Activated CD4-positive, alpha-beta T cell treated with anti-CD3 and anti-CD28 coated beads, Interleukin-2, amount 10 ng/mL, durations not matched to agents 7 days and 5 days (primary cell): ENCODE data around the gene PGAM5. TPM values are rescaled to one million over a fixed set of nuclear protein-coding genes. Genes with fewer than 3 reads are reported as not detected.

Source experiments
- CTCF ChIA-PET: fragments of 350-600 bp; sonication (Branson Sonifier 250); formaldehyde crosslinking; loops from one replicate; lab custom pipeline; 2021; ENCODE audit warnings: antibody characterized with exemption; lab: Charles Lee
- POLR2A ChIA-PET: fragments of 350-600 bp; sonication (Branson Sonifier 250); formaldehyde crosslinking; loops from one replicate; lab custom pipeline; 2021; ENCODE audit warnings: antibody characterized with exemption; lab: Charles Lee
- DNase-seq: peaks from one replicate; pipeline ENCODE4 v3.0.0-alpha.2; 2020
- H3K27ac Mint-ChIP-seq: one replicate; pipeline ENCODE4 v1.8.0; 2021; ENCODE audit warnings: mild to moderate bottlenecking, moderate library complexity, mixed read lengths
- H3K27me3 Mint-ChIP-seq: one replicate; pipeline ENCODE4 v1.8.0; 2021; ENCODE audit warnings: mixed read lengths
- H3K36me3 Mint-ChIP-seq: one replicate; pipeline ENCODE4 v1.8.0; 2021; ENCODE audit warnings: low read depth, mixed read lengths
- H3K4me1 Mint-ChIP-seq: one replicate; pipeline ENCODE4 v1.8.0; 2021; ENCODE audit warnings: mixed read lengths
- H3K4me3 Mint-ChIP-seq: one replicate; pipeline ENCODE4 v1.8.0; 2021; ENCODE audit warnings: mild to moderate bottlenecking, moderate library complexity, mixed read lengths
- H3K9me3 Mint-ChIP-seq: one replicate; pipeline ENCODE4 v1.8.0; 2021; ENCODE audit warnings: mixed read lengths
- total RNA-seq, 2 experiments: library from RNA; stranded (reverse); gene quantifications; one replicate each; pipeline ENCODE4 v1.2.3, GENCODE V29; 2021

The PGAM5 gene
- total RNA-seq, 2 experiments from 2014 or later, result 46.4 to 48.7 TPM

DNA sequence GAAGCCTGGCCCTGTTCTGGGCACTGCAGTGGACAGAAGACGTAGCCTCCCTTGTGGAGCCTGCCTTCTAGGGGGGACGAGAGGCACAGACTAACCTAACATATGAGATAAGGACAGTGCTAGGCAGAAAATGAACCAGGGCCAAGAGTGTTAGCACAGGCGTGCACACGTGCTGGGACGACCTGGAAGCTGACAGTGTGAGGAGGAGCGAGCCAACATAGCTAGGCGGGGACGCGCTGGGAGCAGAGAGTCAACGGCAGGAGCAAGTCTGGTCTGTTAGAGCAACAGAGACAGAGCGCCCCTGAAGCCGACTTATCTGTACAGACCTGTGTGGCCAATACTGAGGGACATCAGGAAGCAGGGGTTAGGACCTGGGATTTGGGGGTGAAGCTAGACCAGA, 15.2 kb upstream of the PGAM5 start:
- CTCF ChIA-PET, result interaction anchor here (0.8 kb wide), 1 partner anchor 16 kb away, joined by 3 read pairs; no protein-coding TSS in a partner anchor

DNA sequence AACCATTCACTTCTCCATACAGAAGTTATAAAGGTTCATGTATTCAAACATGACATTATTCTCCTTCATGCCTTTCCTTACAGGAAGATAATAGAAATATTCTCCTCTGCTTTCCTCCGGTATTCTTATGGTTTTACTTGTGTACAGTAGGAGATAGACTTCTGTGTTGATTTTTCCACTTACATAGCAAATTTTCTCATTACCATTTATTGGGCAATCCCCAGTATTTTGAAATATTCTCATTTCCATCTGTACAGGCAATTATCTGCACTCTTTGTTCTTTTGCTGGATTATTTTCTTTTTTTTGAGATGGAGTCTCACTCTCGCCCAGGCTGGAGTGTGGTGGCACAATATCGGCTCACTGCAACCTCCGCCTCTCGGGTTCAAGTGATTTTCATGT, 12.3 kb upstream of the PGAM5 start:
- CTCF ChIA-PET, result interaction anchor here (0.7 kb wide), 1 partner anchor 17 kb away, joined by 4 read pairs; no protein-coding TSS in a partner anchor
- no peak for DNase-seq
- Mint-ChIP-seq H3K4me3 (no peak overlapping the region), H3K4me1 (peaks cover 3% of the 10 kb centered on the region), H3K27ac (no peak overlapping the region), H3K9me3 (no peaks in the 10 kb centered on the region), H3K27me3 (no peaks in the 10 kb centered on the region), H3K36me3 (peaks cover 36% of the 10 kb centered on the region)
- POLR2A ChIA-PET, result no interaction called here

More for the DNA sequence above, 15.2 kb upstream of the PGAM5 start:
- Mint-ChIP-seq H3K36me3 (peaks cover 41% of the 10 kb centered on the region), H3K27me3 (no peaks in the 10 kb centered on the region), H3K4me3 (no peak overlapping the region), H3K27ac (no peak overlapping the region), H3K4me1 (peaks cover 2% of the 10 kb centered on the region), H3K9me3 (peaks cover 3% of the 10 kb centered on the region)
- no peak for DNase-seq
- POLR2A ChIA-PET, result no interaction called here

DNA sequence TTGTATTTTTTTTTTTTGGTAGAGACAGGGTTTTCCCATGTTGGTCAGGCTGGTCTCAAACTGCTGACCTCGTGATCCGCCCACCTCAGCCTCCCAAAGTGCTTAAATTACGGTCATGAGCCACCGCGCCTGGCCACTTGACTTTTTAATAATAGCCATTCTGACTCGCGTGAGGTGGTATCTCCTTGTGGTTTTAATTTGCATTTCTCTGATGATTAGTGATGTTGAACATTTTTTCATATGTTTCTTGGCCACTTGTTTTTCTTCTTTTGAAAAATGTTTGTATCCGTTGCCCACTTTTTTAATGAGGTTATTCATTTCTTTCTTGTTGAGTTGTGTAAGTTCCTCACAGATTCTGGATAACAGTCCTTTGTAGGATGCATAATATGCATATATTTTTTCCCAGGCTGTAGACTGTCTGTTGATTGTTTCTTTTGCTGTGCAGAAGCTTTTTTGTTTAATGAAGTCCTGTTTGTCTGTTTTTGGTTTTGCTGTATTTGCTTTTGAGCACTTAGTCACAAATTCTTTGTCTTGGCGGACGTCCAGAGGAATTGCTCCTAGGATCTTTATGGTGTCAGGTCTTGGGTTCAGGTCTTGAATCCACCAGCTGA, 10.3 kb upstream of the PGAM5 start:
- POLR2A ChIA-PET, result no interaction called here
- H3K36me3 Mint-ChIP-seq, result peaks cover 47% of the 10 kb centered on the region

DNA sequence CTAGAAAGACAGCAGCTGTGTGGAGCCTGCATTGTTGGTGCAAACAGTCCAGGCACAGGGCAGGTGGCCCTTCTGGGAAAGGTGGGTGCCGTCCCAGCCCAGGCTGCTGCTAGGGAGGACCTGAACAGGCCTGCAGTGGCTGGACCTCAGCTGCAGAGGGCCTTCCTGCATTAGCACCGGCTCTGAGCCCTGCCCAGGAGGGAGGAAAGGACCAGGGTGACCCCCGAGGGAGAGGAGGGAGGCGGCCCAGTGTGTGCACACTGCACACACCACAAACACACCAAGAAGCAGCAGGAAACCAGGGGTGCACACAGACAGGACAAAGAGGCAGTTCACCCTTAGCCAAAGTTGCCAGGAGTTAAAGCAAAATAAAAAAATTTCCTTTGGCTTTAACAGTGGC, 8.0 kb upstream of the PGAM5 start:
- no peak for DNase-seq
- peaks cover 45% of the 10 kb centered on the region for H3K36me3 Mint-ChIP-seq
- CTCF ChIA-PET, result interaction anchor here (1.5 kb wide), 1 partner anchor 11 kb away, joined by 5 read pairs; no protein-coding TSS in a partner anchor
- H3K4me1 Mint-ChIP-seq, result peaks cover 6% of the 10 kb centered on the region
- no peak overlapping the region for H3K4me3 Mint-ChIP-seq
- no peak overlapping the region for H3K27ac Mint-ChIP-seq
- H3K27me3 Mint-ChIP-seq, result no peaks in the 10 kb centered on the region
- no peaks in the 10 kb centered on the region for H3K9me3 Mint-ChIP-seq
- POLR2A ChIA-PET, result no interaction called here

More for the DNA sequence above, 10.3 kb upstream of the PGAM5 start:
- Mint-ChIP-seq H3K27ac (no peak overlapping the region), H3K9me3 (no peaks in the 10 kb centered on the region), H3K27me3 (no peaks in the 10 kb centered on the region), H3K4me3 (no peak overlapping the region), H3K4me1 (peaks cover 3% of the 10 kb centered on the region)
- CTCF ChIA-PET, result interaction anchor here (0.6 kb wide), 3 partner anchors 101 to 203 kb away, joined by 3 read pairs; no protein-coding TSS in a partner anchor
- no peak for DNase-seq

DNA sequence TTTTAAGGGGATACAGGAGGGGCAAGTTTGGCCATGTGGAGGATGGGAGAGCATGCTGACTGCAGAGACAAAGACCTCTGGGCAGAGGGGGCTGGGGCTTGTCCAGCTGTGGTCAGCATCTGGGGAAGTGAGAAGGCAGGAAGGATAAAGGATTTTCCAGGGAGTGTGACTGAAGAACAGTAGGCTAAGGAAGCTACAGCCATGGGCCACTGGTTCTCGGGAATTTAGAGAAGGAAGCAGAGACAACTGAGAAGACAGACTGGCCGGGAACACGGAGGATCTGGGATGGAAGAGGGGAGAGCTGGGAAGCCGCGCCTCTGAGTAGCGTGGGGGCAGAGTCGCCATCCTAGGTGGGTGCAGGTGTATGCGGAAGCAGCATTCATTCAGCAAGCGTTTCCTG, 7.0 kb upstream of the PGAM5 start:
- peaks cover 6% of the 10 kb centered on the region for H3K4me1 Mint-ChIP-seq
- DNase-seq, result no peak
- CTCF ChIA-PET, result no interaction called here

DNA sequence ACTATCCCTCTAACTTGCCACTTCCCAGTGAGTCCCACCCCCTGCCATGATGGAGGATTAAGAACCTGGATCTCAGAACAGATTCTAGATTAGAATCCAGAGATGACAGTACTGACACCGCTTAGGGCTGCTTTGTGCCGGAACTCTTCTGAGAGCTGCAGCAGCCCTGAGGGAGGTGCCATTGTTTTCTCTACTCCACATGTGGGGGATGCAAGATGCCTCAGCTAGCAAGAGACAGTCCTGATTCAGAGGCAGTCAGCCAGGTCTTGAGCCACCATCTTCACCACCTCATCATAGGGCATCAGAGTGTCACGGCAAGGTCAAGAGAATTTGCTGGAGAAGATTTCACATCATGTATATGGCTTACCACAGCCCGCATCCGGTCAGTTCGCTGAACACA, 3.4 kb upstream of the PGAM5 start:
- no peak overlapping the region for H3K27ac Mint-ChIP-seq
- ChIA-PET CTCF (no interaction called here), POLR2A (no interaction called here)
- peaks cover 12% of the 10 kb centered on the region for H3K4me1 Mint-ChIP-seq
- DNase-seq, result no peak
- no peaks in the 10 kb centered on the region for H3K9me3 Mint-ChIP-seq
- no peak overlapping the region for H3K4me3 Mint-ChIP-seq
- no peaks in the 10 kb centered on the region for H3K27me3 Mint-ChIP-seq
- peaks cover 26% of the 10 kb centered on the region for H3K36me3 Mint-ChIP-seq

More for the DNA sequence above, 7.0 kb upstream of the PGAM5 start:
- H3K9me3 Mint-ChIP-seq, result no peaks in the 10 kb centered on the region
- H3K27ac Mint-ChIP-seq, result no peak overlapping the region
- POLR2A ChIA-PET, result no interaction called here
- peaks cover 42% of the 10 kb centered on the region for H3K36me3 Mint-ChIP-seq
- no peak overlapping the region for H3K4me3 Mint-ChIP-seq
- H3K27me3 Mint-ChIP-seq, result no peaks in the 10 kb centered on the region

DNA sequence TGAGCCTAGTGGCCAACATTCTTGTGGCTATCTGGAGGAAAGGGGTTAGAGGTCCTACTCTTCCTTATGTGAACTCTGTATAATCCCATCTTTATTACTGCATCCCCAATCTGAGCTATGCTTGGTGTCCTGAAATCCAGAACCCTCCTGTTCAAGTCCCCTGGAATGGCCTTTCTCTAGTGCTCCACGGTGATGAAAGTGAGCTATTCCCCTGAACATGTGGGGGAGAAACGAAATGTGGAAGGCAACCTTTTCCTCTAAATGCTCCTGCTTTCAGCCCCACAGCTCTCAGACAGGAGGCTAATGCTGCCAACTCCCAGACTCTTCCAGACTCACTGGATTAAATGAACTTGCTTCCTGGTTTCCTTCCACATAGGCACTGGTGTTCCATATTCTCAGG, 2.5 kb upstream of the PGAM5 start:
- no peak overlapping the region for H3K27ac Mint-ChIP-seq
- no peaks in the 10 kb centered on the region for H3K27me3 Mint-ChIP-seq
- peaks cover 26% of the 10 kb centered on the region for H3K36me3 Mint-ChIP-seq
- H3K4me1 Mint-ChIP-seq, result peaks cover 15% of the 10 kb centered on the region
- no peak for DNase-seq
- no peaks in the 10 kb centered on the region for H3K9me3 Mint-ChIP-seq
- no peak overlapping the region for H3K4me3 Mint-ChIP-seq
- ChIA-PET POLR2A (no interaction called here), CTCF (no interaction called here)

DNA sequence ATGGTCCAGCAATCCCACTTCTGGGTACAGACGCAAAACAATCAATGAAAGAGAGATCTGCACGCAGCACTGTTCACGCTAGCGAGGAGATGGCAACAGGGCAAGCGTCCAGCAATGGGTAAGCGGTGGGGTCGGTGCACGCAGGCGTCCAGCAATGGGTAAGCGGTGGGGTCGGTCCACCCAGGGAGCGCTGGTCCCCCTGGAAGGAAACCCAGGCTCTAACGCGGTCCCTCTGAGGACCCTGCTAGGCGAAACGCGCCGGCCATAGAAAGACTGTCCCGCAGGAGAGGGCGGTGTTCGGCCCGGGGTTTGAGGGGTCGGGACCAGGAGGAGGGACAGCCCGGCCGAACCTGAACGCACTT, 618 bp upstream of the PGAM5 start:
- DNase-seq, result no peak
- peaks cover 25% of the 10 kb centered on the region for H3K4me1 Mint-ChIP-seq
- POLR2A ChIA-PET, result no interaction called here
- CTCF ChIA-PET, result no interaction called here
- peak overlapping the region; percentile 92 for H3K27ac Mint-ChIP-seq
- H3K27me3 Mint-ChIP-seq, result no peaks in the 10 kb centered on the region
- peaks cover 17% of the 10 kb centered on the region for H3K36me3 Mint-ChIP-seq
- peak overlapping the region; percentile 93 for H3K4me3 Mint-ChIP-seq
- no peaks in the 10 kb centered on the region for H3K9me3 Mint-ChIP-seq

DNA sequence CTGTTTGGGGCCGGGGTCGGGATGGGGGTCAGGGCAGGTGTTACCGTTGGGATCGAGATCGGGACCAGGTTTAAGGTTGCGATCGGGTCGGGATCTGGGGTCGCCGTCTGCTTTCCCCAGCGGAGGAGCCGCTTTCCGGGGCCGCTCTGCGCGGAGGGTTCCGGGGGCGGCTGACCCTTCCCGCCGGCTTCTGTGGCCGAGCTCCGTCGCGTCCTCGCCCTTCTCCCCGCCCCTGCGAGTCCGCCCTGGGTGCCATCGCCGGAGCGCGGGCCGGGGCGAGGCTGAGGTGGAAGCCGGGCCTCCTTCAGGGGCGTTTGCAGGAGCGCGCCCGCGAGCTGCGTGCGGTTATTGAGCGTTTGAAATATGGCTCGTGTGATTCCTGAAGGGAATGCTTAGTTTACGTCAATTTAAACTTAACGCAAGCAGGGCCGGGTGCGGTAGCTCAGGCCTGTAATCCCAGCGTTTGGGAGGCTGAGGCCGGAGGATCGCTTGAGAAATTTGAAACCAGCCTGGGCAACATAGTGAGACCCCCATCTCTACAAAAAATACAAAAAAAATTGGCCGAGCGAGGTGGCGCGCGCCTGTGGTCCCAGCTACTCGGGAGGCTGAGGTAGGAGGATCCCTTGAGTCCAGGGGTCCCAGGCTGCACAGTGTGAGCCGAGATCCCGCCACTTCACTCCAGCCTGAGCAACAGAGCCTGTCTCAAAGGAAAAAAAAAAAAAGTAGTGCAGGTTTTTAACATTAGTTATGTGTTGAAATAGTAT, 620 bp downstream of the PGAM5 start:
- Mint-ChIP-seq H3K27ac (peak overlapping the region; percentile 78), H3K4me1 (peaks cover 25% of the 10 kb centered on the region), H3K36me3 (peaks cover 16% of the 10 kb centered on the region), H3K27me3 (no peaks in the 10 kb centered on the region), H3K9me3 (no peaks in the 10 kb centered on the region), H3K4me3 (peak overlapping the region; percentile 82)
- ChIA-PET POLR2A (no interaction called here), CTCF (interaction anchor here (1.1 kb wide), 1 partner anchor 15 kb away, joined by 3 read pairs; no protein-coding TSS in a partner anchor)
- DNase-seq, result peak; percentile 27

DNA sequence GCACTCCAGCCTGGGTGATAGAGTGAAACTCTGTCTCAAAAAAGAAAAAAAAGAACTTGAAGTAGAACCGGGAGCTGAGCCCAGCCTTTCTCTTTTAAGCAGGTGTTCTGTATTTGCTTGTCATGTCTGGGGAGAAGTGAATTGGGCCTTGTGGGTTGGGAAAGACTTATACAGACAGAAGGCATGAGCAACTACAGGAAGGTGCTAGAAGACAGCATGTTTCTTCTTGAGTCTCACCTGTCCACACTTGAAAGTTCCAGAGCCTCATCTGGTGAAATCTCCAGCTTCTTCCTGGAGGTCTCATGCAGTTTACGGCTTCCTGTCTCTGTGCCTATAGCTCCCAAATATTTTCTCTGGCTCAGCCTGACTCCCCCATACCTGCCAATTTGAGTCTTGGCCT, 2.5 kb downstream of the PGAM5 start:
- Mint-ChIP-seq H3K4me3 (no peak overlapping the region), H3K4me1 (peaks cover 22% of the 10 kb centered on the region), H3K9me3 (no peaks in the 10 kb centered on the region), H3K36me3 (peaks cover 18% of the 10 kb centered on the region), H3K27me3 (no peaks in the 10 kb centered on the region), H3K27ac (peak overlapping the region; percentile 77)
- DNase-seq, result no peak
- ChIA-PET CTCF (interaction anchor here (2.0 kb wide), 1 partner anchor 21 kb away, joined by 4 read pairs; no protein-coding TSS in a partner anchor), POLR2A (no interaction called here)

DNA sequence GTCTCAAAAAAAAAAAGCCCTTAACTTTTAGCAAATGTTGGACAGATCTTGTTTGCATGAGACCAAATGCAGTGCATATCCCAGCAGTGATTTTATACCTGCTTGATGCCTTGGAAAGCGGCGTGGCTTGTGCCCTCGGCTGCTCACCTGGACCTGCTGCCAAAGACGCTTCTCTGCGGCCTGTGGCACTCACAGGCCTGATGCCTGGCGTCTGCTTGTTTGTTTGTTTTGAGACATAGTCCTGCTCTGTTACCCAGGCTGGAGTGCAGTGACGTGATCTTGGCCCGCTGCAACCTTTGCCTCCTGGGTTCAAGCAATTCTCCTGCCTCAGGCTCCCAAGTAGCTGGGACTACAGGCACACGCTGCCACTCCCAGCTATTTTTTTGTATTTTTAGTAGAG, 5.2 kb downstream of the PGAM5 start:
- ChIA-PET CTCF (no interaction called here), POLR2A (no interaction called here)
- Mint-ChIP-seq H3K4me3 (no peak overlapping the region), H3K9me3 (no peaks in the 10 kb centered on the region), H3K27ac (no peak overlapping the region), H3K27me3 (no peaks in the 10 kb centered on the region), H3K36me3 (peaks cover 32% of the 10 kb centered on the region), H3K4me1 (peaks cover 19% of the 10 kb centered on the region)
- no peak for DNase-seq

DNA sequence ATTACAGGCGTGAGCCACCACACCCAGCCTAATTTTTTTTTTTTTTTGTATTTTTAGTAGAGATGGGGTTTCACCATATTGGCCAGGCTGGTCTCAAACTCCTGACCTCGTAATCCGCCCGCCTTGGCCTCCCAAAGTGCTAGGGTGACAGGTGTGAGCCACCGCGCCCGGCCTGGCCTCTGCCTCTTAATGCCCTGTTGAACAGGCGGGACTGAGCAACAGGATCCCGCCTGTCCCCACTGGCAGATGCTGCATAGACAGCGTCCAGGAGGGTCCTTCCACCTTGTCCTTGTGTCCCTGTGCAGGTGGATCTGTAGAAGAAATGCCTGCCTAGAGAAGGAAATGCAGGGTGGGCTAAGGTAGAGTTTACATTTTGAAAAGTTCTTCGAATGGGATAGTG, 5.7 kb downstream of the PGAM5 start:
- Mint-ChIP-seq H3K4me1 (peaks cover 19% of the 10 kb centered on the region), H3K36me3 (peaks cover 33% of the 10 kb centered on the region), H3K9me3 (no peaks in the 10 kb centered on the region), H3K4me3 (no peak overlapping the region), H3K27ac (no peak overlapping the region), H3K27me3 (no peaks in the 10 kb centered on the region)
- ChIA-PET CTCF (no interaction called here), POLR2A (no interaction called here)
- no peak for DNase-seq

DNA sequence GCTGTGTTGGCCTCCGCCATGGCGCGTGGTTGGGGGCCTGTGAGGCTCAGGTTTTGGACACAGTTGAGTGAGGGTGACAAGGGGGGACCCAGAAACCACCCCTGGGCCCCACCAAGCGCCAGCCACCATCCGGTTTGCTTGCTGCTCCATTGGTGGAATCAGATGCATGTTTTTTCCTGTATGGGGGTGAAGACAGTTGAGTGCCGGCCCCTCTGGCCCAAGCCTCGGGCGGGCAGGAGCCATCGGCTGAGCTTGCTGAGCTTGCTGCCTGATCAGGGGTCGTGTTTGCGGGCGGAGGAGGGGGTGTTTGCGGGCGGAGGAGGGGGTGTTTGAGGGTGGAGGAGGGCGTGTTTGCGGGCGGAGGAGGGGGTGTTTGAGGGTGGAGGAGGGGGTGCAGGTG, 6.4 kb downstream of the PGAM5 start:
- Mint-ChIP-seq H3K27ac (no peak overlapping the region), H3K4me1 (peaks cover 15% of the 10 kb centered on the region), H3K9me3 (no peaks in the 10 kb centered on the region), H3K4me3 (no peak overlapping the region), H3K27me3 (no peaks in the 10 kb centered on the region), H3K36me3 (peaks cover 36% of the 10 kb centered on the region)
- ChIA-PET CTCF (interaction anchor here (1.1 kb wide), 1 partner anchor 25 kb away, joined by 3 read pairs; no protein-coding TSS in a partner anchor), POLR2A (no interaction called here)
- no peak for DNase-seq
